ENCODE measurements around the gene PRAMEF15. TPM values are rescaled to one million over a fixed set of nuclear protein-coding genes. Genes with fewer than 3 reads are reported as not detected.

PRAMEF15 gene
- total RNA-seq, 2 donors from 2014 or later: not detected

Other genes starting within 250 kb of the PRAMEF15 start
- not detected for gene PRAMEF25, start 244.8 kb upstream of the PRAMEF15 start, total RNA-seq
- gene HNRNPCL2, start 198.7 kb upstream of the PRAMEF15 start, total RNA-seq: not detected
- gene PRAMEF26, start 159.6 kb upstream of the PRAMEF15 start, total RNA-seq: not detected
- not detected for gene HNRNPCL4, start 149.9 kb upstream of the PRAMEF15 start, total RNA-seq
- gene PRAMEF9, start 143.7 kb upstream of the PRAMEF15 start, total RNA-seq: not detected
- gene PRAMEF13, start 114.2 kb upstream of the PRAMEF15 start, total RNA-seq: not detected
- gene PRAMEF18, start 89.4 kb upstream of the PRAMEF15 start, total RNA-seq: not detected
- gene PRAMEF5, start 61.4 kb upstream of the PRAMEF15 start, total RNA-seq: not detected
- not detected for gene PRAMEF8, start 30.4 kb upstream of the PRAMEF15 start, total RNA-seq
- gene PRAMEF33, start 12.0 kb upstream of the PRAMEF15 start, total RNA-seq: not detected
- not detected for gene PRAMEF14, start 31.6 kb downstream of the PRAMEF15 start, total RNA-seq
- not detected for gene PRAMEF19, start 56.4 kb downstream of the PRAMEF15 start, total RNA-seq
- not detected for gene PRAMEF17, start 74.1 kb downstream of the PRAMEF15 start, total RNA-seq
- gene PRAMEF20, start 94.9 kb downstream of the PRAMEF15 start, total RNA-seq: not detected
- gene LRRC38, start 198.4 kb downstream of the PRAMEF15 start, total RNA-seq: 1 to 10 TPM in 1 of 2 donors, under 1 TPM in 1; 0.09 to 4.6 TPM